ENCODE measurements around the gene NDST1.

- no peak for TF ChIP-seq POLR2A (IDR thresholded peaks at IDR 0.05)
- no peak for TF ChIP-seq CTCF (IDR thresholded peaks at IDR 0.05)
- no peak for TF ChIP-seq POLR2AphosphoS5 (IDR thresholded peaks at IDR 0.05)
Measured at GRCh38 chr5:150573216-150573615, 65.3 kb downstream of the NDST1 start.
